Cerebellar nuclear complex (tissue), 1 donor: ENCODE data around the gene AP2B1.

ENCODE experiments used
- DNase-seq, 2 experiments: peaks; one replicate each; lab custom pipeline; 2025; lab: John Stamatoyannopoulos, UW

AP2B1 gene

GRCh38 chr17:35630530-35631148, 43.5 kb downstream of the AP2B1 start:
- DNase-seq, result no peak

DNA sequence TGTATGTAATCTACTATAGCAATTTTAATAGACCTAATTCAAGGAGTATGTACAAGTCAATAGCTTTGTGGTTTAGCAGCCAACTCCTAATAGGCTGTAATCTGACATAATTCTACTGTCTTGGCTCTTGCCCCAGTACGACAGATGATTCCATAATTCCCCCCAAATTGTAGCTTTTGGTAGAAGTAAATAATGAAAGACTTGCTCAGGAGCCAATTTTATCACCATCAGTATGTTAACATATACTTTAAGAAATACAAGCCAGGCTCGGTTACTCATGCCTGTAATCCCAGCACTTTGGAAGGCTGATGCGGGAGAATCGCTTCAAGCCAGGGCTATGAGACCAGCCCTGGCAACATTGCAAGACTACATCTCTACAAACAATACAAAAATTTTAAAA, 53.9 kb downstream of the AP2B1 start:
- no peak for DNase-seq

DNA sequence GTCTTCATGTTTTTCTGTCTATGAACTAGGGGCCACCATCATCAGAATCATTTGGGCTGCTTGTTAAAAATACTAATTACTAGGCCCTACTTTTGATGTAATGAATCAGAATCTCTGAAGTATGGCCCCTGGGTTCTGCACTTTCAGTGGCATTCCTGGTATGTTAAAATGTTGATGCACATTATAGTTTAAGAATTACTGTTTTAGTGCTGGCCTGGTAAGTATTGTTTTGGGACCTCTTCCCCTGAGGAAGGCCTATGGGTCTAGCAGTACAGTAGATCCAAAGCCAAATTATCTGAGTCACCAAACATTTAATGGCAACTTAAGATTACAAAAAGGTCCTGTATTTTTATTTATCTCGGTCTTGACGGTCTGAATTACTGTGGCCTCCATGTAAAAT, 58.8 kb downstream of the AP2B1 start:
- DNase-seq, result no peak

- DNase-seq, result no peak
Measured at GRCh38 chr17:35651467-35651866, 64.3 kb downstream of the AP2B1 start.

DNA sequence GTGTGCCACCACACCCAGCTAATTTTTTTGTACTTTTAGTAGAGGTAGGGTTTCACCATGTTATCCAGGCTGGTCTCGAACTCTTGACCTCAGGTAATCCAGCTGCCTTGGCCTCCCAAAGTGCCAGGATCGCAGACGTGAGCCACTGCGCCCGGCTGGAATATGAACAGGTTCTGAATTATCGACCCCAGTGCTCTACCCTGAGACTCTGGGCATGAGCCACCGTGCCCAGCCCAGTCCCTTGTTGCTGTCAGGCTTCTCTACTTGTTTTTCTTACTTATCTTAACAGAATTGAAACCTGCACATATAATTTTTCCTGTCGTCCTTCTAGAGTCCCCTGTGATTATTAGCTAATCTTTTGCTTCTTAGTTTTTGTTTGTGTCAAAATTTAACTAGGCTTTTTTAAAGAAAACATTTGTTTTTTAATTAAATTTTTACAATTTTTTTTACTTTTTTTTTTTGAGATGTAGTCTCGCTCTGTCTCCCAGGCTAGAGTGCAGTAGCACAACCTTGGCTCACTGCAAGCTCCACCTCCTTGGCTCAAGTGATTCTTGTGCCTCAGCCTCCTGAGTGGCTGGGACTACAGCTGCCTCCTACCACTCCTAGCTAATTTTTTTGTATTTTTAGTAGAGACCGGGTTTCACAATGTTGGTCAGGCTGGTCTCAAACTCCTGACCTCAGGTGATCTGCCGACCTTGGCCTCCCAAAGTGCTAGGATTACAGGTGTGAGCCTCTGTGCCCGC, 66.7 kb downstream of the AP2B1 start:
- no peak for DNase-seq

- no peak for DNase-seq
Measured at GRCh38 chr17:35655303-35655702, 68.2 kb downstream of the AP2B1 start.

GRCh38 chr17:35660902-35661301, 73.8 kb downstream of the AP2B1 start:
- no peak for DNase-seq

- DNase-seq, result no peak
Measured at GRCh38 chr17:35664685-35665084, 77.6 kb downstream of the AP2B1 start.

- no peak for DNase-seq
Measured at GRCh38 chr17:35665662-35666061, 78.5 kb downstream of the AP2B1 start.

DNA sequence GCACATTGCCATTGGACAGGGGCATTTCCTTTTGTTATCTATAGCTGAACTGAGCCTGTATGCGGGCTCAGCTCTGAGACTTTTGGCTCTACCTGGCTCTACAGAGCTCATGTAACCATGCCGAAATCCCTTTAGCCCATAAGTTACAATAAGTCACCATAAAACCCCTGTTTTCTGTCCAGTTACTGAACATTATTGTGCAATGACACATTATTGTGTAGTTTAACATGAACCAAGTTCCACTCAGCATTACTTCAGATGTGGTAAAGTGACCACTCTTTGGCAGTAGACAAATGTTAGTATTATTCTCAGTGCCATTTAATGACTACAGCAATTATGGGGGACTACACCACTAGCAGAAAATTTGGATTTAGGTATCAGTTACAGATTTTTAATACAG, 78.9 kb downstream of the AP2B1 start:
- DNase-seq, result no peak

GRCh38 chr17:35666967-35667532, 79.9 kb downstream of the AP2B1 start:
- no peak for DNase-seq

DNA sequence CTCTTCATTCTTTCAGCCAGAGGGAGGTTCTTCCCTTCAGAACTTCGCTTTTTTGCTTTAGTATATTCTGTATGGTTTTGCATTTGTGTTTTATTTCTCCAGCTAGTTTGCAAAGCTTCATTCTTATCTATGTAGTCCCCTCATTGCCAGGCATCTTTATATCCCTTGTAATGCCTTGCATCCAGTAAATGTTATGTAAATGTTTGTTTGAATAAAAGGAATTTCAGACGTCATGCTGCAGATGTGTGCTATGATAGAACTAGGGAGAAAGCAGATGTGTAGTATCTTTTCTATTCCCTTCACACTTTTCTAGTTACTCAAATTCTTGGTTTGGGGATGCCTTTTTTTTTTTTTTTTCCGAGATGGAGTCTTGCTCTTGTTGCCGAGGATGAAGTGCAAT, 81.7 kb downstream of the AP2B1 start:
- DNase-seq, result no peak

GRCh38 chr17:35674552-35674951, 87.4 kb downstream of the AP2B1 start:
- DNase-seq, result no peak

DNA sequence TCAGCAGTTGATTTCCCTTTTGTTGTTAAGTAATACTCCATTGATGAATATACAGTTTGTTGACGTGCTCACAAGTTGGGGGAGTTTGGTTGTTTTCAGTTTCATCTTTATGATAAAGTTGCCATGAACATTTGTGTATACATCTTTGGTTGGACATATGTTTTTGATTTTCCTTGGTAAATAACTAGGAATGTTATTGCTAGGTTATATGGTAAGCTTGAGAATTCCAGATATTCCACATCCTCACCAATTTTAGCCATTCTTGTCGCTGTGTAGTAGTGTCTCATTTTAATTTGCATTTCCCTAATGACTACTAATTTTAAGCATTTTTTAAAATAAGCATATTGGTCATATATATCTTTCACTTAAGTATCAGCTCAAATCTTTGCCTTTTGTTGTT, 89.3 kb downstream of the AP2B1 start:
- DNase-seq, result no peak

- no peak for DNase-seq
Measured at GRCh38 chr17:35679007-35679682, 92.0 kb downstream of the AP2B1 start.

DNA sequence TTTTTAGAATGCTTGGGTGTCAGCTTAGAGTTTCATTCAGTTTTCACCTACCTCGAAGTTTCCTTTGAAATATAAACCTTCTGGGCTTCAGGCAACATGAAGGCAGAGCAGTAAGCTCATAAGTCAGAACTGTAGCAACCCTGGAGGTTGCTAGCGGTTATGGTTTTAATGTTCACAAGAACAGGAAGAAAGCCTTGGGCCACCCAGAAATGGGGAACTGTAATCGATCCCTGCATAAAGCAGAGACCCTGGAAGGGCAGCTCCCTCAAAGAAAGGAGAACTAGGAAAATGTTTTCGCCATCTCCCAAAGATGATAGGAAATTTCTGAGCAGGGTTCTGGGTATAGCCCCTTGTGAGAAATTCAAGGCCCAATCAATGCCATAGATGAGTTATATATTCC, 96.5 kb downstream of the AP2B1 start:
- DNase-seq, result no peak

DNA sequence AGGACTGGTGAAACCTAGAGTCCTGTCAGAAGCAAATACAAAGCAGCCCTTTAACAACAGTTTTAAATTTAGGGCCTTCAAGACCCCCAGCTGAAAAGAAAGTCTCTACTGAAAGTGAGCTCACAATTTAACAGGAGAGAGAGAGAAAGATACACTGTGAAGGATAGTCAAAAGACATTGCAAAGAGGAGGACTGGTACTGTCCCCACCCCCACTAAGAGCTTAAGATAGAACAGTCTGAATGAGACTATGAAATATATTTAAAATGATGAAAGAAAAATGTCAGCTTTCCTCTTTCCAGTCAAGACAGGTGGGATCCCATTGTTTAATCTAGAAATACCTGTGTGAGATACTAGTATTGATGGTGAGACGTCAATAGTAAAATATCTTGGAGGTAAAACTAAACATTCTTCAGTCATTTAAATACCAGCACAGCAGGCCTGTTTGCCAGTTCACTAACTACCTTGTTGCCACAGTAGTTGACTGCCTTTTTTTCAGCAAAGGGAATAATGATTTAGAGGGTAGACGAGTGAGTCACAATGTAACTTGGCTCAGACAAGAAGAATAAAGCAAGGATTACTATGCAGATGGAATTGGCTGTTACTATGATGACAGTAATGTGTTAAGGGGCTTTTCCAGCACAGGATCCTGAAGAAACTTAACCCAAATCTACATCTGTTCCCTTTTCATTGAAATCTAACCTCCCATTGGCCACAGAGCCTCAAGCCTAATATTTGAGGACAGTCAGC, 97.1 kb downstream of the AP2B1 start:
- no peak for DNase-seq

DNA sequence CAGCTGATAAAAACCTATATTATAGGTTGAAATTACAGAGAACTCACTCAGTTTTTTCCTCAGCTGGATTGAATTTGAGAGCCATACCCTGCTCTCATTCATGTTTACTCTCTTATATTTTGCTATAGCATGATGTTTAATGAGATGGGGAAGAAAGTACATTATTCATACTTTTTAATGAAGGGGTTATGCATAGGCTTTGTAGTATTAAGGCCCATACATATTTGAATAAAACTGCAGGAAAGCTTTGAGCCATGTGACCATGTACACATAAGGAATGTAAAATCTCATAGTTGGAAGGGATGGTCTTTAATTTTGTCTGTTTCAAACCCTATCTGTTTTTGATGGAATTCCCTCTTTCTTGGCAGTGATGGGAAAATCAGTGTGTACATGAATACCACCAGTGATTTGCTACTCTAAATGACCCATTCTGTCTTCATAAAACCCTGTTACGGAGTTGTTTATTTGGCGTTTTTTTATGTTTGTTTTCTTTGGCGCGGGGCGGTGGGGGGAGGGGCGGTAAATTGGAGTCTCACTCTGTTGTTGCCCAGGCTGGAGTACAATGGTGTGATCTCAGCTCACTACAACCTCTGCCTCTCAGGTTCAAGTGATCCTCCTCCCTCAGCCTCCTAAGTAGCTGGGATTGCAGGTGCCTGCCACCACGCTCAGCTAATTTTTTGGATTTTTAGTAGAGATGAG, 105.5 kb downstream of the AP2B1 start:
- no peak for DNase-seq

GRCh38 chr17:35693662-35694061, 106.5 kb downstream of the AP2B1 start:
- DNase-seq, result no peak

DNA sequence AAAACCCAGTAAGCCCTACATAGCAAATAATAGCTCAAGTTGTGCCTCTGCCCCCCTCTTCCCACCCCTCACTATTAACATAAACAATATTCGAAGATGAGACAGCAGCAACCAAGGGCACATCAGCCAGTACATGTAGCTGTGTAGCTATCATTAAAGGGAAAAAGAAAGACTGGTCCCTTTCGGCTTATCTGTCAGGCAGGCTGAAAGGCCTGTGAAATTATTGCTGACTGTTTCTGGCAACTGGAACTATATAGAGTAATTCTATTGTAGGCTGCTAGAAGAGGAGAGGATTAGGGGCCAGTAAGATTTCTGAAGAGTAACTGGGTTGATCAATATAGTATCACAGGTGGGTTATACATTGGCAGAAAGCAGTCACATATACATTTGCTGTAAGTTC, 107.8 kb downstream of the AP2B1 start:
- no peak for DNase-seq

- DNase-seq, result no peak
Measured at GRCh38 chr17:35695613-35696012, 108.5 kb downstream of the AP2B1 start.

GRCh38 chr17:35698800-35699199, 111.7 kb downstream of the AP2B1 start:
- no peak for DNase-seq
